NCI-H2171 (cell line): Measurements from ENCODE around the gene PIANP.

ENCODE experiments used
- DNase-seq: peaks from one replicate; lab custom pipeline; 2025; lab: John Stamatoyannopoulos, UW

Gene PIANP

GRCh38 chr12:6703631-6704030 is 3.0 kb upstream of the PIANP start:
- no peak for DNase-seq

GRCh38 chr12:6701078-6701768 is 608 bp upstream of the PIANP start:
- DNase-seq = no peak

DNA sequence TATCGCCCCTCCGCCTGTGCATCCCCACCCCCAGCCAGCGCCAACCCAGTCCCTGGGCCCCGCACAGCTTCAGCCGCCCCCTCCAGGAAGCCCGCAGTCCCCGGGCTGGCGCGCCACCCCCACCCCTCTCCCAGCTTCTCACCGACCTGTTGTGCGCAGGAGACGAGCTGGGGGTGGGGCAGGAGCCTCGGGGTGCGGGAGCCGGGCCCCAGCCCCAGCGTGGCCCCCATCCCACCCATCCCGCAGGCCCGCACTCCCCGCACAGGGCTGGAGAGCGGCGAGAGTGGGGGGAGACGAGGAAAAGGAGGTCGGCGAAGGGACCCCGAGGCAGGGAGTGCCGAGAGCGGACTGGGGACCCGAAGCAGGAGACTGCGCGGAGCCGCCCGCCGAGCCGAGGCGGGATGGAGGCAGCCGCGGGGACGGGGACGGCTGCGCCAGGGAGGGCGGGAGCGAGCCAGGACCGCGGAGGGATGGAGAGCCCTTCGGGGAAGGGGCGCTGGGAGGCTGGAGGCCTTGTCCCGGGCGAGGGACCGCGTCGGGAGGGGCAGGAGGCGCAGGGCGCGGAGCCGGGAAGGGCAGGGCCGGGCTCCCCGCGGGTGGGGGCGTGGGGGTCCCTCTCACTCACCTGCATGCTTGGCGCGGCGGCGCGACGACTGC is 498 bp downstream of the PIANP start:
- peak; percentile 90 for DNase-seq

GRCh38 chr12:6699259-6699988 is 1.2 kb downstream of the PIANP start:
- no peak for DNase-seq

GRCh38 chr12:6698352-6699046 is 2.1 kb downstream of the PIANP start:
- DNase-seq = no peak

GRCh38 chr12:6697584-6698351 is 2.8 kb downstream of the PIANP start:
- peak; percentile 82 for DNase-seq

GRCh38 chr12:6696690-6697583 is 3.7 kb downstream of the PIANP start:
- DNase-seq = no peak

DNA sequence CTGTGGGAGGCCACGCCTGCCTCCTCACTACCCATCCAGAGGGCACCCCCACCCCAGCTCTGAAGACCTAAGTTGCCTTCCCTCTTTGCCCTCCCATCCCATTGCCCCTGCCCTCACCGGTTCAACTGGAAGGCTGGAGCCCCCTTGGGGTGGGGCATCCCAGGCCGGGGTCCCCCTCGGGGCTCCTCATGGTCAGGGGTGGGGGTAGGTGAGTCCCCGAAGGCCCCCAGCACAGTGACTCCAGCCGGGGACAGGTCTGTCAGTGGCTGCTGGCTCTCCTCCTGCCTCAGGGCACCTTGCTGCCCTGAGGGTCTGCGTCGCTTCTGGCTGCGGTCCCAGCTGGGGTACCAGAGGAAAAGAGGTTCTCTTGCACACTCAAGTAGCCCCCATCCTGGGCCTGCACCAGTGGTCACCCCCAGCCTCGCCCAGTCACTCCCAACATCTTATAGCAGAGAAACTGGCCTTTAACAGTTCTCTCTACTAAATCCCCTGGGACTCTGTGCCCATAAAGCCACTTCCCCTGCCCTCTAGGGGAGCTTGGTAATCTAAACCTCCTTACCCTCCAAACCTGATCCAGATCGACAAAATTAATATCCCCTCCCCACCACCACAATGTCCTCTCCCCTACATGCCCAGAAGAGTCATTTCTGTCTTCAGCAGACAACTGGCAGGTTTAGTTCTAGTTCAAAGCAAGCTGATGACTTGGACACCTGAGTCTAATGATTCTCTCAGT is 5.1 kb downstream of the PIANP start:
- DNase-seq = no peak

DNA sequence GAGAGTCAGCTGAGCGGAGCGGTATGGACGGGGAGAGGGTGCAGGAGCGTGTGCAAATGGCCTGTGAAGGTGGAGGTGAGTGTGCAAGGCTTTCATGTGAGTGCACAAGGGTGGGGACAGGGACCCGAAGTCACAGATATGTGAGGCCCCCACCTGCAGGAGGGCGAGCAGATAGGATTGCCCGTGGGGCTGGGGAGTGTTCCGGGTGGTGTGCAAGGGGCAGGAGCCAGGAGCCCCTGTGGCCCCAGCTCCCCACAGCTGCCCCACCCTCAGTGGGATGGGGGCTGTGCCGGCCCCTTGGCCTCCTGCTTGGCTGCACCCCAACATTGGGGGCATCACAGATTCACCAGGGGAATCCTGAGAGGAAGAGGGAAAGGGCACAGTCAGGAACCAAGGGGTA is 5.9 kb downstream of the PIANP start:
- no peak for DNase-seq

- no peak for DNase-seq
Observed at GRCh38 chr12:6693832-6694355, 6.7 kb downstream of the PIANP start.

GRCh38 chr12:6692888-6693287 is 7.7 kb downstream of the PIANP start:
- DNase-seq = no peak

GRCh38 chr12:6691473-6691872 is 9.1 kb downstream of the PIANP start:
- DNase-seq = peak; percentile 63

GRCh38 chr12:6688999-6689882 is 11.4 kb downstream of the PIANP start, which contains the start of gene ZNF384:
Gene ZNF384 (minus strand): TSS chr12:6689375. CDS start chr12:6679520, 9,855 bp downstream.
- DNase-seq = peak; percentile 100

GRCh38 chr12:6688543-6688998 is 12.0 kb downstream of the PIANP start:
- no peak for DNase-seq

DNA sequence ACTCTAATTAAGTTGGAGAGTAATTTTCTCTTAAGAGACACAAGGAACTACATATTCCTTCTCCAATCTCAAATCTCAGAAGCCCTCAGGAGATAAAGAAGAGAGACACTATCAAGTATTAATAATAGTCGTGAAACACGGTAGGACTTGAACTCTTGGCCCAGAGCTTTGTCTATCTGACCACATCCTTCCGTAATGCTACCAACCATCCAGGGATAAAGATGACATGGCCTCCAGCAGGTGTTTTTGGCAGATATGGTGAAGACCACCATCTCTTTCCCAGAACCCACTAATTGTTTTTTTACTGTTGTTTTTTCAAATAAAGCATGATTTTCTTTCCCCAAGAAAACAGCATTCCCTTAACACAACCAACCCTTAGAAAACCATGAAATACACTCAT is 14.8 kb downstream of the PIANP start:
- DNase-seq = no peak

- DNase-seq = peak; percentile 86
Observed at GRCh38 chr12:6684609-6685008, 16.0 kb downstream of the PIANP start.

GRCh38 chr12:6676962-6677361 is 23.7 kb downstream of the PIANP start:
- no peak for DNase-seq

DNA sequence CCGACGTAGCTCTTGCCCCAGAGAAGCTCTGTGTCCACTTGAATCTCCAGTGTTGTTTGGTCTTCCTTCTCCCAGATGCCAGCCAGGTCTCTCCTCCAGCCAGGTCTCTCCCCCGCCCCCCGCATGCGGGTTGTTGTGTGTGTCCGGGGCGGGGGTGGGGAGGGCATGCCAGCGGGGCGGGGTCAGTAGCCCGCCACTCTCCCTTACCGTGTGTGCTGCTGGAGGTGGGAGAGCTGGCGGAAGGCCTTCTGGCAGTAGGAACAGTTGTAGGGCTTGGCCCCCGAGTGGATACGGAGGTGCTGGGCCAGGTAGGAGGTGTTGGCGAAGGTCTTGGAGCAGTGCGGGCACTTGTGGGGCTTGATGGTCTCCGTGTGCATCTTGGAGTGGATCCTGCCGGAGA is 28.5 kb downstream of the PIANP start:
- DNase-seq = no peak
